ENCODE results near the gene DNAJA4.

Gene DNAJA4

GRCh38 chr15:78264304-78265136, at the start of gene DNAJA4:
TSS of gene DNAJA4 (plus strand) at chr15:78264562. CDS start at chr15:78264764, 202 bp downstream.
- peak; percentile 79 for DNase-seq

GRCh38 chr15:78216276-78217104, 47.9 kb upstream of the DNAJA4 start:
- no peak for DNase-seq

GRCh38 chr15:78220713-78221112, 43.6 kb upstream of the DNAJA4 start:
- no peak for DNase-seq

GRCh38 chr15:78222745-78223395, 41.5 kb upstream of the DNAJA4 start:
- DNase-seq = no peak

GRCh38 chr15:78223396-78224022, 40.9 kb upstream of the DNAJA4 start:
- no peak for DNase-seq

GRCh38 chr15:78224023-78224411, 40.3 kb upstream of the DNAJA4 start:
- DNase-seq = peak; percentile 10

- DNase-seq = no peak
Observed at GRCh38 chr15:78225783-78226541, 38.4 kb upstream of the DNAJA4 start.

GRCh38 chr15:78228356-78228996, 35.9 kb upstream of the DNAJA4 start:
- DNase-seq = no peak

GRCh38 chr15:78229431-78230406, 34.6 kb upstream of the DNAJA4 start:
- DNase-seq = no peak

GRCh38 chr15:78232951-78233350, 31.4 kb upstream of the DNAJA4 start:
- no peak for DNase-seq

GRCh38 chr15:78233496-78233895, 30.9 kb upstream of the DNAJA4 start:
- DNase-seq = no peak

GRCh38 chr15:78234515-78235040, 29.8 kb upstream of the DNAJA4 start, which contains the start of gene ACSBG1:
TSS of gene ACSBG1 (minus strand) at chr15:78234565. CDS start at chr15:78234501, 64 bp downstream.
- DNase-seq = no peak

GRCh38 chr15:78236491-78236890, 27.9 kb upstream of the DNAJA4 start:
- no peak for DNase-seq

- DNase-seq = no peak
Observed at GRCh38 chr15:78237146-78237545, 27.2 kb upstream of the DNAJA4 start.

- DNase-seq = no peak
Observed at GRCh38 chr15:78239811-78240210, 24.6 kb upstream of the DNAJA4 start.

- peak; percentile 81 for DNase-seq
Observed at GRCh38 chr15:78241017-78241416, 23.3 kb upstream of the DNAJA4 start.

- DNase-seq = no peak
Observed at GRCh38 chr15:78242128-78242527, 22.2 kb upstream of the DNAJA4 start.

GRCh38 chr15:78243058-78243457, 21.3 kb upstream of the DNAJA4 start:
- DNase-seq = no peak

GRCh38 chr15:78243491-78243941, 20.8 kb upstream of the DNAJA4 start:
- DNase-seq = no peak

GRCh38 chr15:78244101-78244500, 20.3 kb upstream of the DNAJA4 start:
- no peak for DNase-seq

Measured in CD4-positive, alpha-beta T cell treated with Interleukin-12 subunit alpha and Interleukin-12 subunit beta, for 1 hour (primary cell).